Effector memory CD4-positive, alpha-beta T cell (primary cell): ENCODE measurements around the gene MOV10.
A peak's percentile ranks its signal among the peaks of the same experiment; 100 is the strongest.

Experiments
- DNase-seq, 3 donors: peaks; one replicate each; pipeline ENCODE4 v3.0.0-alpha.2; 2020
- H3K27ac ChIP-seq: 2 replicates; pipeline ENCODE4 v1.7.0; 2013; ENCODE audit warnings: mild to moderate bottlenecking, low read length, moderate library complexity; ENCODE audit not compliant: insufficient read depth, poor library complexity, severe bottlenecking
- H3K27me3 ChIP-seq: replicated peaks from 2 replicates; pipeline ENCODE4 v1.7.0; 2013; ENCODE audit warnings: mild to moderate bottlenecking, low read length; ENCODE audit not compliant: insufficient read depth, control insufficient read depth, poor library complexity, severe bottlenecking
- H3K36me3 ChIP-seq: 2 replicates; pipeline ENCODE4 v1.7.0; 2013; ENCODE audit warnings: mild to moderate bottlenecking, low read length, moderate library complexity; ENCODE audit not compliant: control insufficient read depth, insufficient read depth
- H3K4me1 ChIP-seq: 2 replicates; pipeline ENCODE4 v1.7.0; 2013; ENCODE audit warnings: low read length, mild to moderate bottlenecking; ENCODE audit not compliant: control insufficient read depth, insufficient read depth, poor library complexity, severe bottlenecking
- H3K4me3 ChIP-seq: 2 replicates; pipeline ENCODE4 v1.7.0; 2013; ENCODE audit warnings: low read length, low read depth, mild to moderate bottlenecking; ENCODE audit not compliant: insufficient read depth, poor library complexity, severe bottlenecking
- H3K9me3 ChIP-seq: 2 replicates; pipeline ENCODE4 v1.7.0; 2013; ENCODE audit warnings: mild to moderate bottlenecking, low read length, moderate library complexity; ENCODE audit not compliant: control insufficient read depth

The MOV10 gene

GRCh38 chr1:112698366-112699310 lies 24.2 kb downstream of the MOV10 start:
- DNase-seq: no peak
- Histone ChIP-seq H3K9me3 (no peaks in the 10 kb centered on the region), H3K27ac (peak overlapping the region; percentile 13), H3K4me3 (no peak overlapping the region), H3K4me1 (peaks cover 14% of the 10 kb centered on the region), H3K27me3 (no peaks in the 10 kb centered on the region), H3K36me3 (peaks cover 40% of the 10 kb centered on the region)

- Histone ChIP-seq H3K27ac (no peak overlapping the region), H3K9me3 (no peaks in the 10 kb centered on the region), H3K4me1 (peaks cover 19% of the 10 kb centered on the region), H3K27me3 (no peaks in the 10 kb centered on the region), H3K36me3 (peaks cover 30% of the 10 kb centered on the region), H3K4me3 (no peak overlapping the region)
- no peak for DNase-seq
Observed at GRCh38 chr1:112699425-112700144, 25.1 kb downstream of the MOV10 start.

- peaks cover 28% of the 10 kb centered on the region for H3K4me1 ChIP-seq
Observed at GRCh38 chr1:112700290-112701226, 26.1 kb downstream of the MOV10 start.

GRCh38 chr1:112701227-112702066 lies 27.0 kb downstream of the MOV10 start:
- Histone ChIP-seq H3K27me3 (no peaks in the 10 kb centered on the region), H3K36me3 (peaks cover 15% of the 10 kb centered on the region), H3K9me3 (no peaks in the 10 kb centered on the region), H3K4me3 (no peak overlapping the region), H3K27ac (peak overlapping the region; percentile 47), H3K4me1 (peaks cover 34% of the 10 kb centered on the region)
- DNase-seq: no peak

More at GRCh38 chr1:112700290-112701226, 26.1 kb downstream of the MOV10 start:
- peak; percentile 38 to 50 (median 47) for DNase-seq
- Histone ChIP-seq H3K4me3 (no peak overlapping the region), H3K27ac (peak overlapping the region; percentile 47), H3K9me3 (no peaks in the 10 kb centered on the region), H3K27me3 (no peaks in the 10 kb centered on the region), H3K36me3 (peaks cover 21% of the 10 kb centered on the region)

- peaks cover 10% of the 10 kb centered on the region for H3K36me3 ChIP-seq
- DNase-seq: no peak
- no peaks in the 10 kb centered on the region for H3K27me3 ChIP-seq
- no peak overlapping the region for H3K27ac ChIP-seq
- H3K4me1 ChIP-seq: peaks cover 37% of the 10 kb centered on the region
- no peak overlapping the region for H3K4me3 ChIP-seq
- H3K9me3 ChIP-seq: no peaks in the 10 kb centered on the region
Observed at GRCh38 chr1:112702067-112702395, 27.6 kb downstream of the MOV10 start.

- H3K9me3 ChIP-seq: no peaks in the 10 kb centered on the region
- peaks cover 42% of the 10 kb centered on the region for H3K4me1 ChIP-seq
- no peak overlapping the region for H3K4me3 ChIP-seq
- H3K27me3 ChIP-seq: no peaks in the 10 kb centered on the region
- peaks cover 10% of the 10 kb centered on the region for H3K36me3 ChIP-seq
- H3K27ac ChIP-seq: no peak overlapping the region
- no peak for DNase-seq
Observed at GRCh38 chr1:112702420-112703261, 28.2 kb downstream of the MOV10 start.

- H3K27me3 ChIP-seq: no peaks in the 10 kb centered on the region
- no peak overlapping the region for H3K4me3 ChIP-seq
- peaks cover 4% of the 10 kb centered on the region for H3K36me3 ChIP-seq
- H3K9me3 ChIP-seq: no peaks in the 10 kb centered on the region
- peaks cover 42% of the 10 kb centered on the region for H3K4me1 ChIP-seq
- no peak overlapping the region for H3K27ac ChIP-seq
- no peak for DNase-seq
Observed at GRCh38 chr1:112703706-112704105, 29.2 kb downstream of the MOV10 start.

GRCh38 chr1:112704391-112704933 lies 30.0 kb downstream of the MOV10 start:
- no peaks in the 10 kb centered on the region for H3K27me3 ChIP-seq
- DNase-seq: no peak
- H3K9me3 ChIP-seq: no peaks in the 10 kb centered on the region
- peak overlapping the region; percentile 27 for H3K27ac ChIP-seq
- H3K36me3 ChIP-seq: peaks cover 4% of the 10 kb centered on the region
- H3K4me3 ChIP-seq: peak overlapping the region; percentile 33
- H3K4me1 ChIP-seq: peaks cover 42% of the 10 kb centered on the region
